ENCODE data around the gene CCL4L2. TPM values are rescaled to one million over a fixed set of nuclear protein-coding genes. Genes with fewer than 3 reads are reported as not detected.
"Not testable (repeated sequence)": the region's sequence is repeated elsewhere in the genome, so short reads cannot be mapped to it uniquely, and the experiment has no call there.

Gene CCL4L2
- 1 to 10 TPM in 1 of 4 donors, not detected in 3; 1.1 TPM for total RNA-seq

GRCh38 chr17:36210439-36211211, at the start of gene CCL4L2:
Gene CCL4L2, plus strand, starts transcription at chr17:36211063.
- H3K4me3 ChIP-seq (ENCODE audit: low read depth, poor library complexity, severe bottlenecking); DNase-seq (ENCODE audit: low spot score in 2 of 2); intact Hi-C loops (cut with DNase I; ENCODE audit: low total_unique reads): not testable (repeated sequence)
- 66 to 75% methylated on average over 7 of the region's 7 CpGs for WGBS, 2 donors

GRCh38 chr17:36168836-36169235, 42.0 kb upstream of the CCL4L2 start:
- H3K4me3 ChIP-seq (ENCODE audit: low read depth, poor library complexity, severe bottlenecking); intact Hi-C loops (cut with DNase I; ENCODE audit: low total_unique reads): not testable (repeated sequence)
- 59% methylated on average over 6 of the region's 8 CpGs; no CpG with 5 or more reads in 1 of the 2 donors for WGBS, 2 donors
- peak in 1 of 2 donors; percentile 62 for DNase-seq (ENCODE audit: low spot score in 2 of 2)

GRCh38 chr17:36176536-36176935, 34.3 kb upstream of the CCL4L2 start, which contains the start of gene TBC1D3B:
Gene TBC1D3B, minus strand, starts transcription at chr17:36176636. Its CDS starts 1,586 bp downstream, at chr17:36175050.
- intact Hi-C loops (cut with DNase I; ENCODE audit: low total_unique reads); H3K4me3 ChIP-seq (ENCODE audit: low read depth, poor library complexity, severe bottlenecking); DNase-seq (ENCODE audit: low spot score in 2 of 2): not testable (repeated sequence)
- WGBS, 2 donors: 80% methylated on average over 1 of the region's 11 CpGs; no CpG with 5 or more reads in 1 of the 2 donors

GRCh38 chr17:36181446-36182175, 29.3 kb upstream of the CCL4L2 start:
- intact Hi-C loops (cut with DNase I; ENCODE audit: low total_unique reads): not testable (repeated sequence)
- 75 to 81% methylated on average over 6 of the region's 6 CpGs for WGBS, 2 donors

GRCh38 chr17:36182176-36183000, 28.5 kb upstream of the CCL4L2 start:
- intact Hi-C loops (cut with DNase I; ENCODE audit: low total_unique reads): no loop called here
- peak in 1 of 2 donors; percentile 84 for DNase-seq (ENCODE audit: low spot score in 2 of 2)

More at GRCh38 chr17:36181446-36182175, 29.3 kb upstream of the CCL4L2 start:
- peak in 1 of 2 donors; percentile 77 for DNase-seq (ENCODE audit: low spot score in 2 of 2)
- H3K4me3 ChIP-seq (ENCODE audit: low read depth, poor library complexity, severe bottlenecking): not testable (repeated sequence)

GRCh38 chr17:36183001-36183971, 27.6 kb upstream of the CCL4L2 start:
- WGBS, 2 donors: 4% methylated on average over 69 to 76 of the region's 76 CpGs
- DNase-seq (ENCODE audit: low spot score in 2 of 2): peak in 1 of 2 donors; percentile 88
- TF ChIP-seq POLR2A (IDR thresholded peaks at IDR 0.05): no peak
- TF ChIP-seq CTCF (IDR thresholded peaks at IDR 0.05): no peak
- intact Hi-C loops (cut with DNase I; ENCODE audit: low total_unique reads): no loop called here
- peak overlapping the region; percentile 25 for H3K4me3 ChIP-seq (ENCODE audit: low read depth, poor library complexity, severe bottlenecking)

More at GRCh38 chr17:36182176-36183000, 28.5 kb upstream of the CCL4L2 start:
- 22% methylated on average over 48 of the region's 48 CpGs for WGBS, 2 donors
- TF ChIP-seq POLR2A (IDR thresholded peaks at IDR 0.05) (no peak), CTCF (IDR thresholded peaks at IDR 0.05) (no peak)
- peak overlapping the region; percentile 25 for H3K4me3 ChIP-seq (ENCODE audit: low read depth, poor library complexity, severe bottlenecking)
